ENCODE measurements around the gene STX2.
"Not testable (repeated sequence)": the region's sequence is repeated elsewhere in the genome, so short reads cannot be mapped to it uniquely, and the experiment has no call there.

The STX2 gene

DNA sequence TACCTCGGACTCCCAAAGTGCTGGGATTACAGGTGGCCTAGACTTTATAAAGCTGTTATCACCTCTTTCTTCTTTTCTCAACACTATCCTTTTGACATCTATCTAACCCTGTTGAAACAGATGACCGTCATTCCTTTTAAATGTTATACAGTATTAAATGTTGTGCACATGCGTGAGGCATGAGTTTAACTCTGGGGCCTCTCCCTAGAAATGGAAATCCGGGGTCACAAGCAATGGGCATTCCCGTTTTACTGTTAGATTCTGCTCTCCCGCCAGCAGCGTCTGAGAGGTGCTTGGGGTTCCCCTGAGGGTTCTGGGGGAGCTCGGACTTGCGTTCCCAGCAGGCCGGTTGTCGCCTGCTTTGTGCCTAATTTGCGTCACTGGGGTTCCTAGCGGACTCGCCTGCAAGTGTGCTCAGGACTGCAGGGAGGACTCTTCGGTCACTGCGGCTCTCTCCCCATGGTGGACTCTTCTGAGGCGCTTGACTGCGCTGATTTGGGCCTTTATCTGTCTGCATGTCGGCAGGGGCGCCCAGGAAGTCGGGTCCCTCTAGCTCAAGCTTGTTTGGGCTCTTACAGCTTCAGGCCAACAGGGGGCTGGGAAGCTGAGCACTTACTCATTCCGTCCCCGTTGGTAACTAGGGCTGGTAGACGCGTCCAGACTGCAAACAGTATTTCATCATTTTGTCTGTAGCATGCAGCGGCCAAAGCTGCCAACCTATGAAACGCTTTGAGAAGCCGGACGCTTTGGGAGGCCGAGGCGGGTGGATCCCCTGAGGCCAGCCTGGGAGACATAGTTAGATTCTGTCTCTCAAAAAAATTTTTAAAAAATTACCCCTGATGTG, 31.6 kb upstream of the STX2 start:
- peak; percentile 85 for DNase-seq (ENCODE audit: low read depth)

DNA sequence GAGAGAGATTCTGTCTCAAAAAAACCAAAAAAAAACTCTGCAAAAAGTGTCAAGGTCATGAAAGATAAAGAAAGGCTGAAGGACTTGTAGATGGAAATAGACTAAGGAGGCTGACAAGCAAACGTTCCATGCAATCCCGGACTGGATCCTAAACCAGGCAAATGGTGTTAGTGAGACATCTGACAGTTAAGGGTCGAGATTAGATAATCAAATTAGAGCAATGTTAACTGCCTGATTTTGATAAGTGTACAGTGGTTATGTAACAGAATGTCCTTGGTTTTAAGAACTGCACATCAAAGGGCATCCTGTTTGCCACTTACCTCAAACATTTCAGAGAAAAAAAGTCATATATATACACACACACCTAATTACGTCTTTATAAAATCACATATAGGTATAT, 29.4 kb upstream of the STX2 start:
- no peak for DNase-seq (ENCODE audit: low read depth)

DNA sequence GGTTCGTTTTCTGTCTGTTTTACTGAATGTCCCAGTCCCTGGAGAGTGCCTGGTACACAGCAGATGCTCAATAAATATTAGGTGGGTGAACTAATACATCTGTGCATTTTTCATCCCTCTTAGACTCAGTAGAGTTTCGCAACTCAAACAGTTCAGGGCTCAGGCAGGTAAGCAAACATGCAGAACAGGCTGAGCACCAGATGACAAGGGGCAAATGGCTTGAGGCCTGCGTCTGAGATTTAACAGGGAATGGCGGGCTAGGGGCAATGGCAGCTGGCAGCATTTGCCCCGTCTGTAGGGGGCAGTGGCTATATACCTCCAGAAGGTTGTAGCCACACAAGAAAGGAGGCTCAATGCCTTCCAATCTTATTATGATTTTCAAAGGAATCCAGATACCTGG, 24.2 kb upstream of the STX2 start:
- no peak for DNase-seq (ENCODE audit: low read depth)

DNA sequence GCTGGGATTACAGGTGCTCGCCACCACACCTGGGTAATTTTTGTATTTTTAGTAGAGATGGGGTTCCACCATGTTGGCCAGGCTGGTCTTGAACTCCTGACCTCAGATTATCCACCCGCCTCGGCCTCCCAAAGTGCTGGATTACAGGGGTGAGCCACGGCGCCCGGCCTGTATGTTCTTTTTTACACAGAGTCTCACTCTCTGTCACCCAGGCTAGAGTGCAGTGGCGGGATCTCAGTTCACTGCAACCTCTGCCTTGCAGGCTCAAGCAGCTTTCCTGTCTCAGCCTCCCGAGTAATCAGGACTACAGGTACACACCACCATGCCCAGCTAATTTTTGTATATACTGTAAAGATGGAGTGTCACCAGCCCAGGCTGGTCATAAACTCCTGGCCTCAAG, 23.7 kb upstream of the STX2 start:
- DNase-seq (ENCODE audit: low read depth), result not testable (repeated sequence)

DNA sequence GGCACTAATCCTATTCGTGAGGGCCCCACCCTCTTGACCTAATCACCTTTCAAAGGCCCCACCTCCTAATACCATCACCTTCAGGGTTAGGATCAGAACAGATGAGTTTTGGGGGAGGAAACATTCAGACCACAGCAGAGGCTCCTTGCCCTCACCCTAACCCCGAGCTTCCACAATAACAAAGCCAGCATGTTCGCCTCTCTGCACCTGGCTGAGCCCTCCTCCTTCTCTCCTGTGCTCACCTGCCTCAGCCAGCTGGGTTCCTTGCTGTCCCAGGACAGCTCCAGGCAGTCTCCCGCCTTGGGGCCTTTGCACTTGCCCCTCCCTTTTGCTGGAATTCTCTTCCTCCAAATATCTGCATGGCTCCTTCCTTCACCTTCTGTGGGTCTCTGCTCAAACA, 23.1 kb upstream of the STX2 start:
- no peak for DNase-seq (ENCODE audit: low read depth)

DNA sequence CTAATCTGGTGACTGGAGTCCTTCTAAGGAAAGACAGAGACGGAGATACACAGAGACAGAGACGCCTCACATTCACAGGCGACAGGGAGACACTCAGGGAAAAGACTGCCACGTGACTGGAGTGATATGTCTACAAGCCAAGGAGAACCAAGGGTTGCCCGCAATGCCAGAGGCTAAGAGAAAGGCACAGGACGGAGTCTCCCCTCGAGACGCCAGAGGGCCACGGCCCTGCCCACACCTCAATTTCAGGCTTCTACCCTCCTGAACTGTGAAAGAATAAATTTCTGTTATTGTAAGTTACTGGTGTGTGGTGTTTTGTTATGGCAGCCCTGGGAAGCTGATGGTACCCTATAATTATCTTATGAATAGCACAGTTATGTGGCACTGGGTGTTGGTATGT, 21.3 kb upstream of the STX2 start:
- DNase-seq (ENCODE audit: low read depth), result no peak

DNA sequence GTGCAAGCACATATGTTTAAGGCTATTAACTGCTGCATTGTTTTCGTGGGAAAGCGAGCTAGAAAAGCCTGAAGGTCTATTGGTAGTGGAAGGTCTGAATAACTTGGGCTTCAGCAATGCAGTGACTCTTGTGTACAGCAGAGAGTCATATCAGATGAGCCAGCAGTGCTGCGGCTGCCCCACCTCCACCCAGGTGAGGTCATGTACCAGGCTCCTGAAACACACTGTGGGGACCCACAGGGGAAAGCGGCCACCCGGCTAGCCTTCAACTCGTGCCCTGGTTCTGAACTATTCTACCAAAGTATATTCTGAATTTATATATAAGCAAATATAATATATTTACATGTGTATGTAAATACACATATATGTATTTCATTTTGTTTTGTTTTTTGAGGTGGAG, 20.1 kb upstream of the STX2 start:
- no peak for DNase-seq (ENCODE audit: low read depth)

DNA sequence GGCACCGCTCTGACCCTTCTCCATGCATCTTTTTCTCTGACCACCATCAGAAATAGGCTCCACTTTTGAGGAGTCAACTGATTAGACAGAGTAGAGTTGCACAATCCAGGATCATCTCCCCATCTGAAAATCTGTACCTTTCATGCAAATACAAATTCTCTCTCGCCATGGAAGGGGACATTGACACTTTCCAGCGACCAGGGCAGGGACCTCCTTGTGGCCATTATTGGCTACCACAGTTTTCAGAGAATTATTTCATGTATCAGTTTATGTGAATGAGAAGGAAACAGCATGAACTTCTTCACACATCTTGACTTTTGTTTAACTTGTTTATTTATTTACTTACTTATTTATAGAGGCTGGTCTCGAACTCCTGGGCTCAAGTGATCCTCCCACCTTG, 19.0 kb upstream of the STX2 start:
- no peak for DNase-seq (ENCODE audit: low read depth)

DNA sequence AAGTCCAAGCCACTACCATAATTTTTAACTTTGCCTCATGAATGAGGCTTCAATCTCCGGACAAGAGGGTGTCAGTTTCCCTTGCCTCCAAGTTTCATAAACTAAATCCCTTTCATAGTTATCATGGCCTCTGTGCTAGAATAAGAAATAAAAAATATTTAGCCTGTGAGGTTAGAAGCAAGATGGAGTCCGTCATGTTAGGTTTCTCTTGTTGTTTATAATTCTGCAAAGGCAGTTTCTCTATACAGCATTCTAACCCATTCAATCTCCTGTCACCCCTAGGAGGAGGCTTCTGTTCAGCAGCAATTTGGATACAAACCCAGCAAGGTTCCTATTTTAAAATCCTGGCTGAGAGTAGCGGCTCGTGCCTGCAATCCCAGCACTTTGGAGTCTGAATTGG, 17.0 kb upstream of the STX2 start:
- no peak for DNase-seq (ENCODE audit: low read depth)

DNA sequence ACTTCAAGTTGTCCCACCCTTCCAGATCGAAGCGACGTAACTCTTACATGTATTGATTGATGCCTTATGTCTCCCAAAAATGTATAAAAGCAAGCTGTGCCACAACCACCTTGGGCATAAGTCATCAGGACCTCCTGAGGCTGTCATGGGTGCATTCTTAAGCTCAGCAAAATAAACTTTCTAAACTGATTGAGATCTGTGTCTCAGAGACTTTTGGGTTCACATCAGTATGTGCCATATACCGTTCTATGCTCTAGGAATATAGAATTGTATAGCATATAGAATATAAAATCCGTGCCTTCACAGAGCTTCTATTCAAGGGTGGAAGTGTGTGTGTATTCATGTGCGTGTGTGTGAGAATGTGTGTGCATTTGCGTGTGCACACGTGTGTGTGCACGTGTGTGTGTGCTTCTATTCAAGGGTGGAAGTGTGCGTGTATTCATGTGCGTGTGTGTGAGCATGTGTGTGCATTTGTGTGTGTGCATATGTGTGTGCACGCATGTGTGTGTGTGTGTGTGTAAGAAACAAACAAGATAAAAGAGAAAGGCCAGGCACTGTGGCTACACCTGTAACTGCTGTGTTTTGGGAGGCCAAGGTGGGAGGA, 11.5 kb upstream of the STX2 start:
- no peak for DNase-seq (ENCODE audit: low read depth)

DNA sequence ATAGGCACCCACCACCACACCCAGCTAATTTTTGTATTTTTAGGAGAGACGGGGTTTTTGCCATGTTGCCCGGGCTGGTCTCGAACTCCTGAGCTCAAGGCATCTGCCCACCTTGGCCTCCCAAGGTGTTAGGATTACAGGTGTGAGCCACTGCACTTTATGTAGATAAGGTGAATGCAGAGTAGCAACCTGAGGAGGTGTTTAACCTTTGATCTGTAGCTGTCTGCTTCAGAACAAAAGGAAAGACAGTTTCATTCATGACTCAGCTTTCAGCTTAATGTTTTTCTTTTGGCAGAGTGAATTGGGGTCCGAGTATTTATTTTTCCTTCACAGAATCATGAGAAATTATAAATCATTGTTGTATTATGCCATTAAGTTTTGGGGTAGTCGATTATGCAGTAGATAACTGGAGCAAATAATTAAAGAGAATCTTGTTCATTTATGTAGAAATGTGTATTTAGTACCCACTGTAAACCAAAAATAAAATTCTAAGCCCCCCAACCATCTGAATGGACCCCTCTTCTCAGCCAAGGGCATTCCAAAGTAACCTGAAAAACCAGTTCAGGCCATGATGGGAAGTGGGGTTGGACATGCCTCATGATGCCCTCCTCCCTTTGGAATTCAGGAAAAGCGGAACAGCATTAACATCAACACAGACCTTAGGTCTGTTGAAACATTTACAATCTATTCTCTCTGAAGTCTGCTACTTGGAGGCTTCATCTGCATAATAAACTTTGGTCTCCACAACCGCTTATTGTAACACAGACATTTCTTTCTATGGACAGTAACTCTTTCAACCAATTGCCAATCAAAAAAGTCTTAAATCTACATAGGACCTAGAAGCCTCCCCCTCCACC, 10.7 kb upstream of the STX2 start:
- no peak for DNase-seq (ENCODE audit: low read depth)

DNA sequence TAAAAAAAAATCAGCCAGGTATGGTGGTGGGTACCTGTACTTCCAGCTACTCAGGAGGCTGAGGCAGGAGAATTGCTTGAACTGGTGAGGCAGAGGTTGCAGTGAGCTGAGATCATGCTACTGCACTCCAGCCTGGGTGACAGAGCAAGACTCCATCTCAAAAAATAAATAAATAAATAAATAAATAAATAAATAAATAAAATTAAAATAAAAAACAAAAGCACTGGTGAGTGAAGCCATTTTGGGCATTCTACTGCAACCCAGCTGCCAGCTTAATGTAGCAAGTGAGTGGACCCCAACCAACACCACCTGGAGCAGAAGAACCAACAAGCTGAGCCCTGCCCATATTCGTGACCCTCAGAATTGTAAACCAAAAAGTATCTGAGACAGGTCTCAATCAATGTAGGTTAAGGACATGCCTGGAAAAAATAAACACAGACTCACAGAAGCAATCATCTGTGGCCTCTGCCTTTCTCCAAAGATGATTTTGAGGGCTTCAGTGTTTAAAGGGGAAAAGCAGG, 9.8 kb upstream of the STX2 start:
- not testable (repeated sequence) for DNase-seq (ENCODE audit: low read depth)

DNA sequence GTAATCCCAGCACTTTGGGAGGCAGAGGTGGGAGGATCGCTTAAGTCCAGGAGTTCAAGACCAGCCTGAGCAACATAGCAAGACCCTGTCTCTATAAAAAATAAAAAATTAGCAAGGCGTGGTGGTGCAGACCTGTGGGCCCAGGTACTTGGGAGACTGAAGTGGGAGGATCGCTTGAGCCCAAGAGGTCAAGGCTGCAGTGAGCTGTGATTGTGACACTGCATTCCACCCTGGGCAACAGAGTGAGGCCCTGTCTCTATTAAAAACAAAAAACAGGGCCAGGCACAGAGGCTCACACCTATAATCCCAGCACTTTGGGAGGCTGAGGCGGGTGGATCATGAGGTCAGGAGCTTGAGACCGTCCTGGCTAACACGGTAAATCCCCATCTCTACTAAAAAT, 9.1 kb upstream of the STX2 start:
- not testable (repeated sequence) for DNase-seq (ENCODE audit: low read depth)

DNA sequence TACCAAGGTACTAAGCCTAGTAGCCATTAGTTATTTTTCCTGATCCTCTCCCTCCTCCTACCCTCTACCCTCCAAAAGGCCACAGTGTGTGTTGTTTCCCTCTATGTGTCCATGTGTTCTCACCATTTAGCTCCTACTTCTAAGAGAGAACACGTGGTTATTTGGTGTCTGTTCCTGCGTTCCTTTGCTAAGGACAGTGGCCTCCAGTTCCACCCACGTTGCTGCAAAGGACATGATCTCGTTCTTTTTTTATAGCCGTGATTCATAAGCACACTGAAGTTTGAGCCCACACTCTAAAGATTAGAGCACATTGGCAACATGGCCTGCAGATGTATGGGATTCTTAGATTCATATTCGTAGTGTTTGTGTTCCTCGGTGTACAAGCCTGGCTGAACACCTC, 8.1 kb upstream of the STX2 start:
- no peak for DNase-seq (ENCODE audit: low read depth)

DNA sequence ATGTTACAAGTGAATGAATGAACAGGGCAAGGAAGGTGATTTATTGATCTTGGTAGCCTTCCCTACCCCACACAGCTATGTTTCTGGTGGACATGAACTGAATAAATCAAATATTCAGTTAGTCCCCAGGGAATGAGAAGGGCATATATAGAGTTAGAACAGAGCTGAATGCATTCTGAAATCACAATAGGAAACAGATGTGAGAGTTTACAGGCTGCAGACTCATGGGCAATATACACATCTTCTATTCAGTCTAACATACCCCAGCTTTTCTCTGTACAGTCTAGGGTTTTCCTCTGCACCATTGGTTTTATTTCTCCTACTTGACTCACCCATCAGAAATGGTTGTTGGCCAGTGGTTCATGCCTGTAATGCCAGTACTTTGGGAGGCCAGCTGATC, 7.3 kb upstream of the STX2 start:
- DNase-seq (ENCODE audit: low read depth), result no peak

DNA sequence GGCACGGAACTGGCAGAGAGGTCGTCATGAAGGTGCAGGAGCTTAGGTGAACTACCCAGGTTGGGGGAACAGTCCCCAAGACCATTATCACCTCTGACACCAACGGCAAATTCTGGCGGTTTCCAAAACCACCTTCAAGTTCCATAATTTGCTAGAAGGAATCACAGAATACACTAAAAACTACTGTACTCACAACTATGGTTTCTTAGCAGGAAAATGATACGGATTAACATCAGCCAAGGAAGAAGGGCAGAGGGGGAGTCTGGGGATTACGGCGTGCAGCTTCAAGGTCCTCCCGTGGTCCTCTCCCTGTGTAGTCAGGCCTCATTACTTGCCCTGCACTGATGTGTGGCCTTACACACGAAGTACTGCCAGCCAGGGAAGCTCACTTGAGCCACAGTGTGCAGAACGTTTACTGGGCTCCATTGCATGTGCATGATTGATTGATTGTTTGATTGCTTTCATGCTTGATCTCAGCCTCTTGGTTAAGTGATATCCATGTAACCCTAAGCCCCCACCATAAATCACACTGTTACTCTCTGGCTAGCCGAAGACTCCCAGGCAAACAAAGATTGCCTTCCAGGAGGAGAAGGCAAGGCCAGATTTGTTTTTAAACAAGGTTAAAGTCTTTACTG, 837 bp upstream of the STX2 start:
- no peak for DNase-seq (ENCODE audit: low read depth)

DNA sequence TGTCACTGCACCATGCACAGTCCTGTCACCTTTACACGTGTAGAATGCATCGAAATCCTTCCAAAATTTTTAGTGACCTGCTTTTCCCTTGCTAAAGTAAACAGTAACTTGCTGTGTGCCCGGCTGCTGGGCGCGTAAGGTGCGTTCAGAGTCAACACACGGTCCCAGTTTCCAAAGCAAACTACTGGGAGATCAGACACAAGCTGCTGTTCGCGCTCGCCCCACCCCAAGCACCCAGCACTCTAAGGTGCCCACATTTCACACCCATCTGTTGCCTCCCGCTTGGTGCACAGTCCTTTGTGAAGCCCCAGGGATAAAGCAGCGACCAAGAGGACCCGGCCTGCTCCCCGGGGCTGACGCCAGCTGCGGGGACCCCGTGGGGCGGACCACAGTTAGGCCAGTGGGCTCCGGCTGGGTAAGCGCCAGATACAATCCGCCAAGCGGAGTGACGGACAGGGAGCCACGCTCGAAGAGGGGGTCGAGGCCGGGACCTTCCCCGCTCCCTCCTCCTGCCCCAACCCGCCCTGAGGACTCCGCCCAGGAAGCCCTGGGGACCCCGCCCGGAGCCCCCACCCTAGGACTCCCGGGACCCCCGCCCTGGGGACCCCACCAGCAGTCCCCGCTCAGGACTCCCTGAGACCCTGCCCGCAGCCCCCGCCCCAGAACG, 633 bp downstream of the STX2 start:
- peak; percentile 34 for DNase-seq (ENCODE audit: low read depth)

DNA sequence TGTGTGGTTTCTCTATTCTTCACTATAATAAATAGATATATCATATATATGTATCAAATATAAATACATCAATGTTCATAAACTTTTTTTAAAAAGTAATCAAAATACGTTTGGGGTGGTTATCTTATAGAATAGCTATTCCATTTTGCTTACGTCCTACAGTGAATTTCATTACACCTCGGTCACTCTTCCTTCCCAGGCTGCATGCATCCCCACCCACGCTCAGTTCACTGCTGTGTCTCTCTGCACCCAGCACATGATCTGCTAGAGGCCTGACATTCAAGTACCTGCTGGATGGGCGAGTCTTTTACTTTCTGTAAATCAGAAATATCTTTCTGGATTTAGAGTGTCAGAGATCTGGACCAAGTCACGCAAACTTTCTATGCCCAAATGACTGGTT, 3.6 kb downstream of the STX2 start:
- no peak for DNase-seq (ENCODE audit: low read depth)

DNA sequence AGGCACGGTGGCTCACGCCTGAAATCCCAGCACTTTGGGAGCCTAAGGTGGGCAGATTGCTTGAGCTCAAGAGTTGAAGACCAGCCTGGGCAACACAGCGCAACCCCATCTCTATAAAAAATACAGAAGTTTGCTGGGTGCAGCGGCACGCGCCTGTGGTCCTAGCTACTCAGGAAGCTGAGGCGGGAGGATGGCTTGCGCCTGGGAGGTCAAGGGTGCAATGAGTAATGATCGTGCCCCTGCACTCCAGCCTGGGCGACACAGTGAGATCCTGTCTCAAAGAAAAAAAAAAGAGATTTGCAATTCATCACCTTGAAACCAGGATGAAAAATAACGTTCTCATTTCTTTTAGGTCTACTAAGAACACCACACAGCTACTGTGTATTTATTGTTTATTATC, 4.0 kb downstream of the STX2 start:
- DNase-seq (ENCODE audit: low read depth), result no peak

DNA sequence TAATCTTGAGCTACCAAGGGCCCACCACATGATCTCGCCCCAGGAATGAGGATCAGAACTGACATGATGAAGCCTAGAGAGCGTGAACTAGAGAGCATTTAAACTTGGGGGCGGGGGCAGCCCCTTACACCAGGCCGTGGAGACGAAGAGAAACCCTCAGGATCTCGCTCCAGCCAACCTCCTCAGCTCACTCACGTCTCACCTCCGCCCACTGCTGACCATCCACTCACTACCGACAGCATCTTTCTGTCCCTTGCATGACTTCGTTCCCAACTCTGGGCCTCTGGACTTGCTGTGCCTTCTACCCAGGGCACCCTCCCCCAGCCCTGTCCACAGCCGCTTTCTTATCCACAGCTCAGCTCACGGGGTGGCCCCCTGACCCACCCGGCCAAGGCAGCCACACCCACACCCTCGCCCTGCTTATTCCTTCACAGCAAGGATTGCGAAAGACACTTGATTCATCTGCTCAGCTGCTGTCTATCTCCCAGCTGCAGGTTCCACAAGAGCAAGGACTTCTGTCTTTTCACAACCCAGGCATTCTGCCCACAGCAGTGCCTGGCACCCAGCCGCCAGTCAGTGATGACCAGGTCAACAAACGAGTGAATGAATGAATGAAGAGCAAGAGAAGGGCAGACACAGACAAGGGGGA, 6.4 kb downstream of the STX2 start:
- DNase-seq (ENCODE audit: low read depth), result peak; percentile 35

DNA sequence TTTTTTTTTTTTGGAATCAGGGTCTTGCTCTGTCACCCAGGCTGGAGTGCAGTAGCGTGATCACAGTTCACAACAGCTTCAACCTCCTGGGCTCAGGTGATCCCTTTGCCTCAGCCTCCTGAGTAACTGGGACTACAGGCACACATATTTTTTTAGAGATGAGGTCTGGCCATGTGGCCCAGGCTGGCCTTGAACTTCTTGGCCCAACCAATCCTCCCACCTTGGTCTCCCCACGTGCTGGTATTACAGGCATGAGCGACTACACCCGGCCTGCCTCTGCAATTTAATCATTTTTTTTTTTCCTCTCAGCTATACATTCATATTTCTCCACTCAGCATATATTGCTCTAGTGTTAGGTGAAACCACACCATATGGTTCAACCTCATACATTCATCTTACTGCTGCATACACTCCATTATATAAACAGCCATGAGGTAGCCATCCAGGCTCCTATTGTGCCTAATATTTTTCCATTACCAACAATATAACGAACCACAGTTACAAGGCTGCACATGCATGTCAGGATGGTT, 7.1 kb downstream of the STX2 start:
- DNase-seq (ENCODE audit: low read depth), result no peak
